Breast epithelium (tissue), 3 donors: ENCODE results near the gene MBOAT7.

Experiments used
- POLR2A ChIP-seq: fragments of 450-650 bp; IDR thresholded peaks from one replicate; pipeline ENCODE4 v1.6.1; 2016; ENCODE audit warnings: antibody characterized with exemption, mild to moderate bottlenecking, moderate library complexity
- POLR2AphosphoS5 ChIP-seq, 3 donors: sonication (generic); formaldehyde crosslinking; IDR thresholded peaks; one replicate each; pipeline ENCODE4 v1.6.1; 2017; ENCODE audit warnings: antibody characterized with exemption in 3 of 3
- TF ChIP-seq, protein P1 (sequence below), 3 donors: fragments of 450-650 bp; IDR thresholded peaks; one replicate each; pipeline ENCODE4 v1.5.1; 2016 to 2017; ENCODE audit warnings: antibody characterized with exemption in 3 of 3, mild to moderate bottlenecking in 3 of 3, moderate library complexity in 3 of 3

DNA sequence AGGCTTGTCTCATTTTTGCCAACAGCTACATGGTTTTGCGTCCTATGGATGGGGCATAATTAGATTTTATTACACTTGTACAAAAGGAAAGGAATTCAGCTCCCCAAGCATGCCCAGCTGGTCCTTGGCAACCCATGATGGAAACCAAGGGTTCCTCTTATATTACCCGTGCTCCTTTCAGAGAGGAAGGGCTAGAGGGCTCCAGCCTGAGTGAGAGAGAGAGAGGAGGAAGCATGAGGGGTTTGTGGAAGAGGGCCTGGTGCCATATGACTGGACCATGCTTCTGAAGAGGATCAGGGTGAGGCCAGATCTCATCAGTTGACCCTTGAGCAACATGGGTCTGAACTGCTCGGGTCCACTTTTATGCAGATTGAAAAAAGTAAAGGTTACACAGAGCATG lies 7.7 kb upstream of the MBOAT7 start:
- TF ChIP-seq, protein P1, sequence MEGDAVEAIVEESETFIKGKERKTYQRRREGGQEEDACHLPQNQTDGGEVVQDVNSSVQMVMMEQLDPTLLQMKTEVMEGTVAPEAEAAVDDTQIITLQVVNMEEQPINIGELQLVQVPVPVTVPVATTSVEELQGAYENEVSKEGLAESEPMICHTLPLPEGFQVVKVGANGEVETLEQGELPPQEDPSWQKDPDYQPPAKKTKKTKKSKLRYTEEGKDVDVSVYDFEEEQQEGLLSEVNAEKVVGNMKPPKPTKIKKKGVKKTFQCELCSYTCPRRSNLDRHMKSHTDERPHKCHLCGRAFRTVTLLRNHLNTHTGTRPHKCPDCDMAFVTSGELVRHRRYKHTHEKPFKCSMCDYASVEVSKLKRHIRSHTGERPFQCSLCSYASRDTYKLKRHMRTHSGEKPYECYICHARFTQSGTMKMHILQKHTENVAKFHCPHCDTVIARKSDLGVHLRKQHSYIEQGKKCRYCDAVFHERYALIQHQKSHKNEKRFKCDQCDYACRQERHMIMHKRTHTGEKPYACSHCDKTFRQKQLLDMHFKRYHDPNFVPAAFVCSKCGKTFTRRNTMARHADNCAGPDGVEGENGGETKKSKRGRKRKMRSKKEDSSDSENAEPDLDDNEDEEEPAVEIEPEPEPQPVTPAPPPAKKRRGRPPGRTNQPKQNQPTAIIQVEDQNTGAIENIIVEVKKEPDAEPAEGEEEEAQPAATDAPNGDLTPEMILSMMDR (IDR thresholded peaks at IDR 0.05) = no peak
- TF ChIP-seq POLR2A (no peak), POLR2AphosphoS5 (IDR thresholded peaks at IDR 0.05) (no peak)
